ENCODE data around the gene IBA57.

Gene IBA57

DNA sequence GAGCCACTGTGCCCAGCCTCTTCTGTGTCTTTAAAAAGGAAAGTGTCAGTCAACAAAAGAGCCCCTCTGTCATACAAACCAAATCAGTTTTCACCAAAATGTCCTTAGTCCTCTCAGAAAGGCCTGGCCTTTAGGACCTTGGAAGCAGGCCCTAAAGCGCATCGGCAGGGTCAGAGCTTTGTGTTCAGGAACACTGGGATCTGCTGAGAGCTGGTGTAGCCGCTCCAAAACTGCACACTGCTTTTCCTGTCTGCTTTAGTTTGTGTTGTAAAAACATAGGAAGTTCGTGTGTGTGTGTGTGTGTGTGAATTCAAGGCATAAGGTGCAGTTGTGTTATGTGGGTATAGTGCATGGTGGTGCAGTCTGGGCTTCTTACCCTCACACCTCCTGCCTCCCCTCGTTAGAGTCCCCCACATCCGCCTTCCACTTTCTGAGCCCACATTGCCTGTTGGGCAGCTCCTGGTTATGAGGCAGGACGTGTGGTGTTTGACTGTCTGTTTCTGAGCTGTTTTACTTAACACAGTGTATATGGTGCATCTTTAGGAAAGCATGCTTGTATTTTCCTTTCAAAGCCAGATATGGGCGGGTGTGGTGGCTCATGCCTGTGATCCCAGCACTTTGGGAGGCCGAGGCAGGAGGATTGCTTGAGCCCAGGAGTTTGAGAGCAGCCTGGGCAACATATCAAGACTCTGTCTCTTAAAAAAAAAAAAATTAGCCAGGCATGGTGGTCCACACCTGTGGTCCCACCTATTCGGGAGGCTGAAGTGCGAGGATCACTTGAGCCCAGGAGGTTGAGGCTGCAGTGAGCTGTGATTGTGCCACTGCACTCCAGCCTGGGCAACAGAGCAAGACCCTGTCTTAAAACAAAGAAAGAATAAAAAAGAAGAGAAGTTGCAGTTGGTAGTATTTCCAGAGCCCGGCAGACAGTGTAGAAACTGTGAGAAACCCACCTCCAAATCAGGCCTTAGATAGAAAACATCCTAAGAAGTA, 12.4 kb downstream of the IBA57 start:
- Histone ChIP-seq H3K4me3 (no peak overlapping the region), H3K4me1 (peaks cover 0 to 9% (median 3%) of the 10 kb centered on the region in 4 donors), H3K27ac (no peak overlapping the region), H3K36me3 (peaks cover 0 to 18% (median 11%) of the 10 kb centered on the region in 3 donors), H3K9me3 (no peaks in the 10 kb centered on the region), H3K27me3 (no peaks in the 10 kb centered on the region)
- peak in 1 of 2 donors; percentile 17 for DNase-seq
- intact Hi-C loops (cut with DNase I; ENCODE audit: low total_unique reads) = loop anchor here (10.0 kb wide), 1 partner anchor 97 kb away; no protein-coding TSS in a partner anchor
- TF ChIP-seq, protein P1, sequence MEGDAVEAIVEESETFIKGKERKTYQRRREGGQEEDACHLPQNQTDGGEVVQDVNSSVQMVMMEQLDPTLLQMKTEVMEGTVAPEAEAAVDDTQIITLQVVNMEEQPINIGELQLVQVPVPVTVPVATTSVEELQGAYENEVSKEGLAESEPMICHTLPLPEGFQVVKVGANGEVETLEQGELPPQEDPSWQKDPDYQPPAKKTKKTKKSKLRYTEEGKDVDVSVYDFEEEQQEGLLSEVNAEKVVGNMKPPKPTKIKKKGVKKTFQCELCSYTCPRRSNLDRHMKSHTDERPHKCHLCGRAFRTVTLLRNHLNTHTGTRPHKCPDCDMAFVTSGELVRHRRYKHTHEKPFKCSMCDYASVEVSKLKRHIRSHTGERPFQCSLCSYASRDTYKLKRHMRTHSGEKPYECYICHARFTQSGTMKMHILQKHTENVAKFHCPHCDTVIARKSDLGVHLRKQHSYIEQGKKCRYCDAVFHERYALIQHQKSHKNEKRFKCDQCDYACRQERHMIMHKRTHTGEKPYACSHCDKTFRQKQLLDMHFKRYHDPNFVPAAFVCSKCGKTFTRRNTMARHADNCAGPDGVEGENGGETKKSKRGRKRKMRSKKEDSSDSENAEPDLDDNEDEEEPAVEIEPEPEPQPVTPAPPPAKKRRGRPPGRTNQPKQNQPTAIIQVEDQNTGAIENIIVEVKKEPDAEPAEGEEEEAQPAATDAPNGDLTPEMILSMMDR (IDR thresholded peaks at IDR 0.05) = no peak

DNA sequence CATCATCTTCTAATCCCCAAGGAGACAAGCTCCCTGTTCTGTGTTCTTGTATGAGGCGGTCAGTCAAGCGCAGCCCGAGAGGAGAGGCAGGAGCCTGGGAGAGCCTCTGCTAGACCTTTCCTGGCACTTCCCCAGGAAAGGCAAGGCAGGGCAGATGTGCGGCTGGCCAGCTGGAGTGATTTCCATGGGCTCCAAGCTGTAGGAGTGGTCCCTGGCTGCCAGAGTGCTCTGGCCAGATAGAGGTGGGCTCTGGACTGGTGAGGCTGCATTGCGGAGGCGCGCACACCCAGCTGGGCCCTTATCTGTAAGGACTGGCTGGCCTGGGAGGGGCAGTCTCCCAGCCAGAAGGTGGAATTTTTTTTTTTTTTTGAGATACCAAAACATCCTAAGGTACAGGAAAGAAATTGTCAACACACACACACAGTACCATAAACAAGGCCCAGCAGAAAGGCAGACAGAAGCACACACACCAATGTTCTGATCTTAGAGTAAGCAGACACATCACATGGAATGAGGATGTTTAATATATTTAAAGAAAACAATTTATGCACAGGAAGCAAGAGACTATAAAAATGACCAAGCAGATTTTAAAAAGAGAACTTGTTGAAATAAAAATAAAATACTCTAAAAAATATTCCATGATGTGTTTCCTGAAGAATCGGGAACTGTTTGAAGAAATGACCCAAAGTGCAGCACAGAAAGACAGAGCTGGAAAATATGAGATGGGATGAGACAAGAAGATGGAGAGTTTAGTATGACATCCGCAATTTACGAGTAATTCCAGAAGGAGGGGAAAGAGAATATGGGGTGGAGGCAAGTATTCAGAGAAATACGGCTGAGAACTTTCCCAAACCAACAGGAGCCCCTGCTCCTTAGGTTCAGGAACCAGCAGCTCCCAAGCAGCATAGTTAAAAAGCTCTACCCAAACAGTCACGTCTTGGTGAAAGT, 13.4 kb downstream of the IBA57 start:
- H3K4me1 ChIP-seq = peaks cover 0 to 9% (median 1%) of the 10 kb centered on the region in 4 donors
- H3K9me3 ChIP-seq = no peaks in the 10 kb centered on the region
- H3K27ac ChIP-seq = peak overlapping the region in 1 of 2 donors; percentile 5
- TF ChIP-seq, protein P1 (IDR thresholded peaks at IDR 0.05) = no peak
- peak in 1 of 2 donors; percentile 68 for DNase-seq
- intact Hi-C loops (cut with DNase I; ENCODE audit: low total_unique reads) = loop anchor here (10.0 kb wide), 1 partner anchor 96 kb away; no protein-coding TSS in a partner anchor
- peaks cover 0 to 18% (median 11%) of the 10 kb centered on the region in 3 donors for H3K36me3 ChIP-seq
- no peak overlapping the region for H3K4me3 ChIP-seq
- no peaks in the 10 kb centered on the region for H3K27me3 ChIP-seq

DNA sequence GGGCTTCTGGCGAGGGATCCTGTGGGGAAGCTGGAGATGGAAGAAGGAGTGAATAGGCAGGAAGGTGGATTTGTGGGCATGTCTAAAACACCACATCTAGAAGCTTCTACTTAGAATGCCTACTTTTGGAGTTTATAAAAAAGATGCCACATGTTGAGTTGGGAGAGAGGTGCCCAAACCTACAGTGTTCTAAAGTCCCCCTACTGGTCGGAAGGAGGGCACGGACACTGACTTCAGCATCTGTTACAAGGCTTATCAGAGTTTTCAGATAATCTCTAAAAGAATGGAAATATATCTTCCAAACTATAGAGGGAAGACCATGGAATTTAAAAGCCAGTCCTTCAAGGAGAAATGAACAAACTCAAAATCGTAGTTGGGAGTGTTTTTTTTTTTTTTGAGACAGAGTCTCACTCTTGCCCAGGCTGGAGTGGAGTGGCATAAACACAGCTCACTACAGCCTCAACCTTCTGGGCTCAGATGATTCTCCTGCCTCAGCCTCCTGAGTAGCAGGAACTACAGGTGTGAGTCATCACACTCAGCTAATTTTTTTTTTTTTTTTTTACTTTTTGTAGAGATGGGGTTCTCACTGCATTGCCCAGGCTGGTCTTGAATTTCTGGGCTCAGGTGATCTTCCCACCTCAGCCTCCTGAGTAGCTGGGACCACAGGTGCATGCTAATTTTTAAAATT, 14.8 kb downstream of the IBA57 start:
- no peak overlapping the region for H3K4me3 ChIP-seq
- intact Hi-C loops (cut with DNase I; ENCODE audit: low total_unique reads) = no loop called here
- no peaks in the 10 kb centered on the region for H3K27me3 ChIP-seq
- peaks cover 0 to 8% (median 4%) of the 10 kb centered on the region in 3 donors for H3K36me3 ChIP-seq
- no peak overlapping the region for H3K27ac ChIP-seq
- TF ChIP-seq, protein P1 (IDR thresholded peaks at IDR 0.05) = no peak
- H3K4me1 ChIP-seq = peaks cover 0 to 9% (median 1%) of the 10 kb centered on the region in 4 donors
- H3K9me3 ChIP-seq = no peaks in the 10 kb centered on the region
- no peak for DNase-seq

DNA sequence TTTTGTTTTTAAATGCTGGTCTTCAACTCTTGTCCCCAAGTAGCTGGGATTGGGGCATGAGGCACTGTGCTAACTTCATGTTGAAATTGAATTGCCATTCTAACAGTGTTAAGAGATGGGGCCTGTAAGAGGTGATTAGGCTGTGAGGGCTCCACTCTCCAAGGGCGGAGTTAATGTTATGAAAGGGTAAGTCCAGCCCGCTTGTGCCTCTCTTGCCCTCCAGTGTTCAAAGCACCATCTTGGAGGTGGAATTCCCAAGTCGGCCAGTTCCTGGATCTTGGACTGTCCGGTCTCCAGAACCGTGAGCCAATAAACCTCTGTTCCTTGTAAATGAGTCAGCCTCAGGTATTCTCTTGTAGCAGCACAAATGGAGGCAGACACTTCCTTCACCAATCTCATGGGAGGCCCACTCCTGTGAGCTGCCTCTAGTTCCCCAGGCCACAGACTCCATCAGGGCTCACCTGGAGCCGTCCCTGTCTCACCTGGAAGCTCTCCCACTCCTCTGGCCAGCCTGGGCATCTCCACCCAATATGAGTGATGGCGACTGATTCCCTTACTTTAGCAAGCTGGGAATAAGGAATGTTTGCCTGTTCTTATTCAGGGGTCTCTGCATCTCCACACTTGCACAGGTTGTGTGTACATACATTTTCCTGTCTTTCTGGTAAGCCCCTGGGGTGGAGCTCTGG, 15.5 kb downstream of the IBA57 start:
- TF ChIP-seq, protein P1 (IDR thresholded peaks at IDR 0.05) = no peak
- H3K9me3 ChIP-seq = no peaks in the 10 kb centered on the region
- no peak overlapping the region for H3K27ac ChIP-seq
- H3K4me1 ChIP-seq = peaks cover 0 to 9% (median 1%) of the 10 kb centered on the region in 4 donors
- no peak overlapping the region for H3K4me3 ChIP-seq
- no peaks in the 10 kb centered on the region for H3K27me3 ChIP-seq
- no peak for DNase-seq
- peaks cover 0 to 2% (median 0%) of the 10 kb centered on the region in 3 donors for H3K36me3 ChIP-seq
- intact Hi-C loops (cut with DNase I; ENCODE audit: low total_unique reads) = no loop called here

All from tibial artery (tissue), 4 donors.